Esophagus muscularis mucosa (tissue), 4 donors: ENCODE data around the gene NLRP9. TPM values are rescaled to one million over a fixed set of nuclear protein-coding genes. Genes with fewer than 3 reads are reported as not detected.
"Not testable (repeated sequence)": the region's sequence is repeated elsewhere in the genome, so short reads cannot be mapped to it uniquely, and the experiment has no call there.

Source experiments
- DNase-seq: peaks from one replicate; pipeline ENCODE4 v3.0.0-alpha.2; 2017; ENCODE audit errors: extremely low spot score
- H3K27ac ChIP-seq, 4 donors: fragments of 200-600 bp; sonication (generic); replicated peaks in 1 of 4; 1 replicate in 3 of 4; 2 replicates in 1 of 4; pipeline ENCODE4 v1.5.1; 2016 to 2019; ENCODE audit warnings: mild to moderate bottlenecking in 1 of 4
- H3K27me3 ChIP-seq, 4 donors: fragments of 200-600 bp; sonication (generic); one replicate each; pipeline versions ENCODE4 v1.5.1 to v1.6.0; 2016 to 2019
- H3K36me3 ChIP-seq, 4 donors: fragments of 200-600 bp; sonication (generic); one replicate each; pipeline ENCODE4 v1.5.1; 2016 to 2019
- H3K4me1 ChIP-seq, 4 donors: fragments of 200-600 bp; sonication (generic); one replicate each; pipeline ENCODE4 v1.5.1; 2016 to 2019
- H3K4me3 ChIP-seq, 4 donors: fragments of 200-600 bp; sonication (generic); 1 replicate in 2 of 4; 2 replicates in 2 of 4; pipeline ENCODE4 v1.5.1; 2016 to 2019; ENCODE audit warnings: mild to moderate bottlenecking in 4 of 4, moderate library complexity in 1 of 4
- H3K9me3 ChIP-seq, 4 donors: fragments of 200-600 bp; sonication (generic); 1 replicate in 3 of 4; 2 replicates in 1 of 4; pipeline ENCODE4 v1.5.1; 2016 to 2019
- EP300 ChIP-seq: sonication (generic); formaldehyde crosslinking; IDR thresholded peaks from one replicate; pipeline ENCODE4 v1.6.1; 2017; ENCODE audit warnings: antibody characterized with exemption
- POLR2A ChIP-seq: fragments of 450-650 bp; IDR thresholded peaks from one replicate; pipeline ENCODE4 v1.6.1; 2017; ENCODE audit warnings: antibody characterized with exemption, moderate library complexity, mild to moderate bottlenecking, low read depth
- POLR2AphosphoS5 ChIP-seq, 2 donors: sonication (generic); formaldehyde crosslinking; IDR thresholded peaks; one replicate each; pipeline ENCODE4 v1.6.1; 2017; ENCODE audit warnings: antibody characterized with exemption in 2 of 2
- WGBS: methylation state at CpG from one replicate; pipeline ENCODE4 v1.1.5; 2018; 5-methylcytosine and 5-hydroxymethylcytosine counted together
- intact Hi-C: fragments of 100-400 bp; cut with DNase I; formaldehyde crosslinking; loops from one replicate; pipeline ENCODE4 v1.15.1; 2023
- total RNA-seq, 4 donors: library from RNA; depleted of rRNA; stranded (reverse); fragments of >200 nt; gene quantifications; one replicate each; pipeline versions ENCODE4 v1.1.0 to v1.2.1, GENCODE V29; 2016
- TF ChIP-seq, protein P1 (sequence below), 3 experiments: fragments of 200-600 bp in 2 of 3; fragments of 450-650 bp in 1 of 3; sonication (generic) in 2 of 3; IDR thresholded peaks; one replicate each; pipeline ENCODE4 v1.5.1; 2017 to 2019; ENCODE audit warnings: antibody characterized with exemption in 3 of 3, mild to moderate bottlenecking in 2 of 3, moderate library complexity in 1 of 3

Gene NLRP9
- total RNA-seq, 4 donors from 2014 or later: not detected

DNA sequence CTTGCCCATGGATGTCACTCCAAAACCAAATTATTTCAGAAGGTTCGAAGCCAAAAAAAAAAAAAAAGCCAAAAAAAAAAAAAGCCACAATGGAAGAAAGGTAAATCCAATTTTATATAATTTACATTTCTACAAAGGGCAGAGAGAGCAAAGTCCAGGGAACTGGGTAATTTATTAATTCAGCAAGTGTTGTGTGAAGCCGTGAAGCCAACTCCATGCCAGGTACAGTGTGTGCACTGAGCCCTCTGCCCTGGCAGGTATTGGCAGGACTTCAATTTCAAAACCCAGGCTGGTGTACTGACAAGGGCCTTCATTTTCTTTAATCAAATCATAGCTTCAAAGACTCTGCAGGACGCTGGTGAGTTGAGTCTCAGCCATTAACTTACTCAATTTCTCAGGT lies 15.2 kb upstream of the NLRP9 start:
- Histone ChIP-seq H3K4me3 (no peak overlapping the region), H3K4me1 (no peaks in the 10 kb centered on the region), H3K27me3 (peaks cover 0 to 12% (median 0%) of the 10 kb centered on the region in 4 donors), H3K27ac (no peak overlapping the region), H3K36me3 (no peaks in the 10 kb centered on the region), H3K9me3 (no peaks in the 10 kb centered on the region)
- no peak for DNase-seq
- intact Hi-C loops: no loop called here
- 55% methylated on average over 3 of the region's 3 CpGs for WGBS
- no peak for TF ChIP-seq EP300
- no peak for TF ChIP-seq POLR2A
- no peak for TF ChIP-seq POLR2AphosphoS5 (IDR thresholded peaks at IDR 0.05)
- TF ChIP-seq, protein P1, sequence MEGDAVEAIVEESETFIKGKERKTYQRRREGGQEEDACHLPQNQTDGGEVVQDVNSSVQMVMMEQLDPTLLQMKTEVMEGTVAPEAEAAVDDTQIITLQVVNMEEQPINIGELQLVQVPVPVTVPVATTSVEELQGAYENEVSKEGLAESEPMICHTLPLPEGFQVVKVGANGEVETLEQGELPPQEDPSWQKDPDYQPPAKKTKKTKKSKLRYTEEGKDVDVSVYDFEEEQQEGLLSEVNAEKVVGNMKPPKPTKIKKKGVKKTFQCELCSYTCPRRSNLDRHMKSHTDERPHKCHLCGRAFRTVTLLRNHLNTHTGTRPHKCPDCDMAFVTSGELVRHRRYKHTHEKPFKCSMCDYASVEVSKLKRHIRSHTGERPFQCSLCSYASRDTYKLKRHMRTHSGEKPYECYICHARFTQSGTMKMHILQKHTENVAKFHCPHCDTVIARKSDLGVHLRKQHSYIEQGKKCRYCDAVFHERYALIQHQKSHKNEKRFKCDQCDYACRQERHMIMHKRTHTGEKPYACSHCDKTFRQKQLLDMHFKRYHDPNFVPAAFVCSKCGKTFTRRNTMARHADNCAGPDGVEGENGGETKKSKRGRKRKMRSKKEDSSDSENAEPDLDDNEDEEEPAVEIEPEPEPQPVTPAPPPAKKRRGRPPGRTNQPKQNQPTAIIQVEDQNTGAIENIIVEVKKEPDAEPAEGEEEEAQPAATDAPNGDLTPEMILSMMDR (IDR thresholded peaks at IDR 0.05): no peak

DNA sequence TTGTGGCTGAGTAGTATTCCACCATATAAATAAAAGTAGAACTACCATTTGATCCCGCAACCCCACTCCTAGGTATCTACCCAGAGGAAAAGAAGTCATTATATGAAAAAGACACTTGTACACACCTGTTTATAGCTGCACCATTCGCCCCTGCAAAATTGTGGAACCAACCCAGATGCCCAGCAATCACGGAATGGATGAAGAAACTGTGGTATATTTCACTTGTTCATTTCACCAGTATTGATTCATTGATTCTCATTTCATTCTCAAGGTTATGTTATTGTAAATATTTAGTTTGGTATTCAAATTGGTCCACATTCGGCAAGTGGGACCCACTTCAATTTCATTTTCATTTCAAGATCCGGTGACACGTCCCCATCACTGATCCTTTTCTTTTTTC lies 12.5 kb upstream of the NLRP9 start:
- no peak for TF ChIP-seq EP300
- no peak for TF ChIP-seq POLR2AphosphoS5 (IDR thresholded peaks at IDR 0.05)
- TF ChIP-seq, protein P1 (IDR thresholded peaks at IDR 0.05): no peak
- no peak for TF ChIP-seq POLR2A
- intact Hi-C loops: no loop called here
- no peak overlapping the region for H3K27ac ChIP-seq
- H3K36me3 ChIP-seq: no peaks in the 10 kb centered on the region
- H3K4me3 ChIP-seq: no peak overlapping the region
- H3K27me3 ChIP-seq: peaks cover 0 to 10% (median 0%) of the 10 kb centered on the region in 4 donors
- DNase-seq: no peak
- no peaks in the 10 kb centered on the region for H3K4me1 ChIP-seq
- 82% methylated on average over 6 of the region's 6 CpGs for WGBS
- peaks cover 0 to 2% (median 0%) of the 10 kb centered on the region in 4 donors for H3K9me3 ChIP-seq

DNA sequence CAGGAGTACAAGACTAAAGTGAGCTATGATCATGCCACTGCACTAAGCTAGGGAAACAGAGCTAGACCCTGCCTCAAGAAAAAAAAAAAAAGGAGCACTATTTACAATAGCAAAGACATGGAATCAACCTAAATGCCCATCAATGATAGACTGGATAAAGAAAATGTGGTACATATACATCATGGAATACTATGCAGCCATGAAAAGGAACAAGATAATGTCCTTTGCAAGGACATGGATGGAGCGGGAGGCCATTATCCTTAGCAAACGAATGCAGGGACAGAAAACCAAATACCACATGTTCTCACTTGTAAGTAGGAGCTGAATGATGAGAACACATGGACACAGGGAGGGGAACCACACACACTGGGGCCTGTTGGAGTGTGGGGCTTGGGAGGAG lies 7.8 kb downstream of the NLRP9 start:
- H3K27ac ChIP-seq, DNase-seq, H3K27me3 ChIP-seq, intact Hi-C loops, H3K4me1 ChIP-seq, H3K4me3 ChIP-seq, H3K36me3 ChIP-seq, H3K9me3 ChIP-seq: not testable (repeated sequence)
- 80% methylated on average over 2 of the region's 2 CpGs for WGBS

DNA sequence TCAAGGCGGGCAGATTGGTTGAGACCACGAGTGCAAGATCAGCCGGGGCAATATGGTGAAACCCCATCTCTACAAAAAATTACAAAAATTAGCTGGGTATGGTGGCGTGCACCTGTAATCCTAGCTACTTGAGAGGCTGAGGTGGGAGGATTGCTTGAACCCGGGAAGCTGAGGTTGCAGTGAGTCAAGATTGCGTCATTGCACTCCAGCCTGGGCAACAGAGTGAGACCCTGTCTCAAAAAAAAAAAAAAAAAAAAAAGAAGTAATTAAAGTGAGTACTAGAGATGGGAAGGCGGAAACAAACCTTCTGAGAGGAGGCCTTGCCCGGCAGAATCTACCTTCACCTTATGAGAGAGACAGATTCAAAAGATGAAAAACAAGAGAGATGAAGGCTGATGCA lies 14.7 kb downstream of the NLRP9 start:
- no peak for DNase-seq
- H3K4me1 ChIP-seq: no peaks in the 10 kb centered on the region
- H3K36me3 ChIP-seq: no peaks in the 10 kb centered on the region
- peaks cover 0 to 38% (median 12%) of the 10 kb centered on the region in 4 donors for H3K27me3 ChIP-seq
- TF ChIP-seq, protein P1 (IDR thresholded peaks at IDR 0.05): no peak
- intact Hi-C loops: no loop called here
- 81% methylated on average over 8 of the region's 8 CpGs for WGBS
- H3K9me3 ChIP-seq: peaks cover 0 to 9% (median 3%) of the 10 kb centered on the region in 4 donors
- no peak overlapping the region for H3K4me3 ChIP-seq
- H3K27ac ChIP-seq: no peak overlapping the region

DNA sequence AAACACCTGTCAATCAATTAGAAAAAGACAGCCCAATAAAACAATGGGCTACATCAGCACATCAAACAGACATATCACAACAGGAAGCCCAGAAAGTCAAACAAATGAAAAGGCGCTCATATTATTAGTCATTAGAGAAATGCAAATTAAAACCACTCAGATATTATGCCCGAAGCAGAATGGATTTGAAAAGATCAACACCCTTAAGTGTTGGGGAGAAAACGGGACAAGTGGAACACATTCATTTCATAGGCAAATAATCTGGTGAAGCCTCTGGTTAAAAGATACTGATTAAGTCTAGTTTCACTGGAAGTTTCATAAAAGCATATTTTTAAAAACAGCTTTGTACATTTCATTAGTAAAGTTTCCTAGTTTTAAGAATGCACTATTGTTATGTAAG lies 17.4 kb downstream of the NLRP9 start:
- Histone ChIP-seq H3K4me3 (no peak overlapping the region), H3K27ac (no peak overlapping the region), H3K4me1 (no peaks in the 10 kb centered on the region), H3K27me3 (peaks cover 0 to 61% (median 15%) of the 10 kb centered on the region in 4 donors), H3K36me3 (no peaks in the 10 kb centered on the region), H3K9me3 (peaks cover 0 to 9% (median 3%) of the 10 kb centered on the region in 4 donors)
- intact Hi-C loops: no loop called here
- DNase-seq: no peak
- no peak for TF ChIP-seq EP300
- no peak for TF ChIP-seq POLR2A
- TF ChIP-seq, protein P1 (IDR thresholded peaks at IDR 0.05): no peak
- TF ChIP-seq POLR2AphosphoS5 (IDR thresholded peaks at IDR 0.05): no peak
- 92% methylated on average over 3 of the region's 3 CpGs for WGBS
